ENCODE data around the gene MELK. TPM values are rescaled to one million over a fixed set of nuclear protein-coding genes. Genes with fewer than 3 reads are reported as not detected.

Gene MELK
- total RNA-seq (2013; cell fraction: nucleolus; rRNA removed), result 32.3 and 34.2 TPM in 2 replicates
- total RNA-seq (2014; rRNA removed), result 41.9 and 50.9 TPM in 2 replicates
- 53.5 and 56.9 TPM in 2 replicates for total RNA-seq (2014; rRNA removed; fragmentation: Illumina TruSeq; extraction: Trizol)
- total RNA-seq (2021), result 36.6 and 38.7 TPM in 2 replicates
- 14.1 TPM for polyA plus RNA-seq (2011; ENCODE audit: low read depth)
- polyA plus RNA-seq (2011; rRNA removed), result 52.1 and 74.5 TPM in 2 replicates
- polyA plus RNA-seq (2011; cell fraction: cytosol; rRNA removed), result 18.6 and 18.8 TPM in 2 replicates
- polyA plus RNA-seq (2011; cell fraction: nucleus; rRNA removed), result 27.8 and 33.0 TPM in 2 replicates
- polyA plus RNA-seq (2012), result 16.7 and 19.4 TPM in 2 replicates
- 62.4 and 73.9 TPM in 2 replicates for polyA plus RNA-seq (2014; fragmentation: Illumina TruSeq; extraction: Trizol)
- polyA plus RNA-seq (2014; fragmentation: Nextera tagmentation; extraction: Ambion mirVana), result 10 to 100 TPM; 49.9 to 51.1 TPM
- polyA plus RNA-seq (2014; rRNA removed), result 43.2 and 46.4 TPM in 2 replicates
- 10 to 100 TPM; 79.9 to 80.3 TPM for polyA plus RNA-seq (2016; fragmentation: Nextera tagmentation; extraction: Ambion mirVana)
- 19.6 and 29.6 TPM in 2 replicates for polyA minus RNA-seq (2011; rRNA and poly(A)+ RNA removed)
- 13.1 and 14.6 TPM in 2 replicates for polyA minus RNA-seq (2011; cell fraction: cytosol; rRNA and poly(A)+ RNA removed)
- polyA minus RNA-seq (2011; cell fraction: nucleus; rRNA and poly(A)+ RNA removed), result 10.3 and 23.8 TPM in 2 replicates
- percentile 71 among the genes with signal in this experiment for Bru-seq, nascent RNA
- BruChase-seq, experiment 1, labeled RNA remaining after a 6-hour chase, result percentile 70 among the genes with signal in this experiment
- BruChase-seq, experiment 2, labeled RNA remaining after a 2-hour chase, result percentile 70 among the genes with signal in this experiment
- long read RNA-seq, experiment 1, transcript MELK-201 (18 exons, 2,485 nt), result major isoform, 15 of 60 reads
- long read RNA-seq, experiment 1, partial matches to known transcripts, result 4 of 60 reads
- long read RNA-seq, experiment 1, other reads (novel, unspliced or antisense), result 35 of 60 reads
- long read RNA-seq, experiment 2, transcript MELK-201 (18 exons, 2,485 nt), result major isoform, 113 of 519 reads
- long read RNA-seq, experiment 2, transcript MELK-209 (17 exons, 2,363 nt), result minor isoform, 22 of 519 reads
- long read RNA-seq, experiment 2, transcript MELK-207 (17 exons, 2,342 nt), result minor isoform, 15 of 519 reads
- long read RNA-seq, experiment 2, transcript MELK-210 (17 exons, 2,400 nt), result minor isoform, 69 of 519 reads
- long read RNA-seq, experiment 2, partial matches to known transcripts, result 55 of 519 reads
- long read RNA-seq, experiment 2, other reads (novel, unspliced or antisense), result 241 of 519 reads

DNA sequence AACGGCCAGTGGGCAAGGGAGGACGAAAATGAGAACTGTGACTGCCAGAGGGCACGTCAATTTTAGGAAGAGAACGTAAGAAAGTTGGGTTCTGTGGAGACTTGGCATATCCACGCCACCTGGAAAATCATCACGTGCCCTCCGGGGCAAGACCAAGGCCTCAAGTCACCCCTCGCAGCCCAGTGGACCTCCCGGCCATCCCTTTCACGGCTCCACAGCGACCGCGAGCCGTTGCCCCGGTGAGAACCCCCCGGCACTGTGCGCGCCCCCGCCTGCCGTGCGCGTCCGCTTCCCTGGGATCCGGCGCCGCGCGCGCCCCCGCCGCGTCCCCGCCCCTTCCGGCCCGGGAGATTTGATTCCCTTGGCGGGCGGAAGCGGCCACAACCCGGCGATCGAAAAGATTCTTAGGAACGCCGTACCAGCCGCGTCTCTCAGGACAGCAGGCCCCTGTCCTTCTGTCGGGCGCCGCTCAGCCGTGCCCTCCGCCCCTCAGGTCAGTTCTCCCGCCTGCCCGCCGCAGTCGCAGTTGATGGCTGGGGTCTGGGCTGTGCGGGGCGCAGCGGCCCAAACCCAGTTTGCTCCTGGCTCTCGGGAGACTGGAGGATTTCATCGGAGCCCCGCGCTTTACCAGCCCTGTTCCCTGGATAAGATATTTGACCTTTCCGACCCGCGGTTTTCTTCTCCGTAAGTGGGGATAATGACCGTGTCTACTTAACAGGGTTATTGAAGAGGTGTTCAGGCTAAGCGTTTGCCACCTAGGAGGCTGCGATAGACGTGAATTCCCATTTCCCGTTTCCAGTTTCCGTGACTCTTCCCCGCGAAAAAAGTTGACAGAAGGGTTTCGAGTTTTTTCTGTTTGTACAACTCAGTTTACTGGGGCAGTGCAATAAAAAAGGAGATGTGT is at the start of gene MELK:
Gene MELK, plus strand, starts transcription at position 381 of the 904 bp plus-strand sequence. CDS start 8,787 bp downstream, outside the sequence.
- SMC1A ChIA-PET (ENCODE audit: uncharacterized antibody, unreplicated experiment), result interaction anchor here (1.6 kb wide), 1 partner anchor 15 kb away, joined by 3 read pairs; no protein-coding TSS in a partner anchor
- CTCF ChIA-PET, result interaction anchor here (0.6 to 2.7 kb wide), 2 partner anchors 165 to 228 kb away, joined by 4 to 14 read pairs; no protein-coding TSS in a partner anchor
- RAD21 ChIA-PET (ENCODE audit: unreplicated experiment), result interaction anchor here (0.6 kb wide), 1 partner anchor 45 kb away, joined by 3 read pairs; no protein-coding TSS in a partner anchor
- peak; percentile 88 for TF ChIP-seq GABPA (IDR thresholded peaks at IDR 0.05; ENCODE audit: low read depth)
- TF ChIP-seq NR2F1 (conservative IDR thresholded peaks at IDR 0.05), result no peak
- peak; percentile 72; the same call in 1 of the 2 replicates for TF ChIP-seq BACH1 (IDR thresholded peaks at IDR 0.05; ENCODE audit: borderline replicate concordance)
- TF ChIP-seq, protein P1, sequence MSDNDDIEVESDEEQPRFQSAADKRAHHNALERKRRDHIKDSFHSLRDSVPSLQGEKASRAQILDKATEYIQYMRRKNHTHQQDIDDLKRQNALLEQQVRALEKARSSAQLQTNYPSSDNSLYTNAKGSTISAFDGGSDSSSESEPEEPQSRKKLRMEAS (IDR thresholded peaks at IDR 0.05; ENCODE audit: low read depth, low read length), result peak; percentile 65; the same call in 1 of the 2 replicates
- TF ChIP-seq GATAD2B (conservative IDR thresholded peaks at IDR 0.05; ENCODE audit: low read depth), result peak; percentile 76
- TF ChIP-seq SMARCA5 (IDR thresholded peaks at IDR 0.05), result no peak
- no peak for TF ChIP-seq KAT2A (conservative IDR thresholded peaks at IDR 0.05; ENCODE audit: control insufficient read depth, low read depth, low read length)
- TF ChIP-seq ELK1 (IDR thresholded peaks at IDR 0.05; ENCODE audit: low read depth, low read length), result peak; percentile 45; the same call in 1 of the 2 replicates
- no peak for TF ChIP-seq ZNF274 (IDR thresholded peaks at IDR 0.05; ENCODE audit: insufficient read depth, insufficient read length)
- no peak for TF ChIP-seq RAD51 (IDR thresholded peaks at IDR 0.05)
- TF ChIP-seq EP300 (IDR thresholded peaks at IDR 0.05; ENCODE audit: borderline replicate concordance in 1 of 2, control insufficient read depth in 1 of 2, low read depth in 2 of 2, low read length in 2 of 2), result no peak
- 0 out of 2 replicates have a peak, but pooled peaks have one; percentile 17 for TF ChIP-seq RBBP5 (conservative IDR thresholded peaks at IDR 0.05)
- no peak for TF ChIP-seq NR2C1 (IDR thresholded peaks at IDR 0.05)
- TF ChIP-seq PAX5 (IDR thresholded peaks at IDR 0.05; ENCODE audit: borderline replicate concordance, low read depth, low read length), result peak; percentile 41; the same call in 1 of the 2 replicates
- peak; percentile 87 for TF ChIP-seq POLR2AphosphoS2 (IDR thresholded peaks at IDR 0.05; ENCODE audit: low read depth, low read length)
- no peak for TF ChIP-seq NR2C2 (IDR thresholded peaks at IDR 0.05; ENCODE audit: borderline replicate concordance, control insufficient read depth, insufficient read length, low read depth)

More for the DNA sequence above, at the start of gene MELK:
- H3K27ac ChIP-seq (ENCODE audit: control insufficient read depth, insufficient read depth), result peak within 1 kb of the TSS; percentile 58
- H3K4me3 ChIP-seq, result peak within 1 kb of the TSS; percentile 100
- 2% methylated on average over 55 of the region's 74 CpGs for WGBS (ENCODE audit: insufficient coverage, insufficient replicate concordance, low lambda C conversion rate, missing lambda C conversion rate)
- POLR2A ChIA-PET, result no interaction called here
- peaks cover 46% of the 10 kb centered on the region for H3K79me2 ChIP-seq (ENCODE audit: control insufficient read depth, insufficient read depth, low read length)
- H4K20me1 ChIP-seq (ENCODE audit: control insufficient read depth, insufficient read depth), result no peaks in the 10 kb centered on the region
- intact Hi-C loops (cut with micrococcal nuclease; ENCODE audit: unreplicated experiment), result loop anchor here (5.0 kb wide), 1 partner anchor 165 kb away; no protein-coding TSS in a partner anchor
- DNase-seq (ENCODE audit: low read depth, low spot score) (no peak), ATAC-seq (peak; percentile 84), FAIRE-seq (no peak)
- peaks cover 4% of the 10 kb centered on the region for H3K4me1 ChIP-seq (ENCODE audit: control insufficient read depth, insufficient read depth, low read length)
- H3K9me3 ChIP-seq (replicated peaks; ENCODE audit: control insufficient read depth, insufficient read depth, low read length), result no peaks in the 10 kb centered on the region; the same call in 2 of the 3 replicates
- peak within 1 kb of the TSS; percentile 99 for H2AFZ ChIP-seq (ENCODE audit: control insufficient read depth, low read depth, low read length)
- peak within 1 kb of the TSS; percentile 96 for H3K9ac ChIP-seq (ENCODE audit: control insufficient read depth, insufficient read depth, low read length)
- in situ Hi-C loops (cut with MboI), result no loop called here
- peak within 1 kb of the TSS; percentile 76 for H3K4me2 ChIP-seq (ENCODE audit: control insufficient read depth, insufficient read depth)
- H3K27me3 ChIP-seq (replicated peaks in 1 of 2; ENCODE audit: control insufficient read depth in 2 of 2, insufficient read depth in 2 of 2, low read length in 1 of 2), result no peaks in the 10 kb centered on the region
- BruUV-seq (replicated peaks), result TSS peak; percentile 79
- H3K36me3 ChIP-seq (ENCODE audit: control insufficient read depth in 2 of 2, insufficient read depth in 2 of 2, low read length in 1 of 2), result no peaks in the 10 kb centered on the region

Data from GM12878 (cell line).